A673 (cell line): Measurements from ENCODE around the gene DRC7. TPM values are rescaled to one million over a fixed set of nuclear protein-coding genes. Genes with fewer than 3 reads are reported as not detected.
A peak's percentile ranks its signal among the peaks of the same experiment; 100 is the strongest.

Experiments used
- BruUV-seq: library from RNA; stranded (reverse); fragments of 400-500 nt; replicated peaks from 2 replicates; lab custom pipeline; 2021; lab: Mats Ljungman, UMichigan
- CTCF ChIA-PET: fragments of 300-600 bp; sonication (Branson Sonifier 250); formaldehyde crosslinking; loops from one replicate; lab custom pipeline; 2022; ENCODE audit warnings: antibody characterized with exemption; lab: Charles Lee
- POLR2A ChIA-PET: fragments of 300-600 bp; sonication (Branson Sonifier 250); formaldehyde crosslinking; loops from one replicate; lab custom pipeline; 2022; ENCODE audit warnings: antibody characterized with exemption; ENCODE audit not compliant: low non-redundant PET; lab: Charles Lee
- DNase-seq: peaks from one replicate; pipeline ENCODE4 v3.0.0-alpha.2; 2015; ENCODE audit warnings: low spot score
- H3K27ac ChIP-seq: fragments of 200-600 bp; sonication (generic); 2 replicates; pipeline ENCODE4 v1.5.1; 2016; ENCODE audit warnings: mixed run types, low read depth, mild to moderate bottlenecking, mixed read lengths, antibody characterized with exemption, low read length; ENCODE audit not compliant: poor library complexity, severe bottlenecking
- H3K27me3 ChIP-seq: fragments of 200-600 bp; sonication (generic); replicated peaks from 2 replicates; pipeline ENCODE4 v1.6.1; 2017; ENCODE audit warnings: mixed run types, low read depth, mild to moderate bottlenecking, mixed read lengths, antibody characterized with exemption, low read length; ENCODE audit not compliant: insufficient read depth, poor library complexity
- H3K36me3 ChIP-seq: fragments of 200-600 bp; sonication (generic); 2 replicates; pipeline ENCODE4 v1.6.1; 2016; ENCODE audit warnings: mixed run types, mild to moderate bottlenecking, mixed read lengths, antibody characterized with exemption, low read length; ENCODE audit not compliant: insufficient read depth, poor library complexity, severe bottlenecking
- H3K4me1 ChIP-seq: fragments of 200-600 bp; sonication (generic); 2 replicates; pipeline ENCODE4 v1.6.1; 2017; ENCODE audit warnings: mixed run types, mild to moderate bottlenecking, mixed read lengths, antibody characterized with exemption, low read length; ENCODE audit not compliant: insufficient read depth, poor library complexity, severe bottlenecking
- H3K4me3 ChIP-seq: fragments of 200-600 bp; sonication (generic); 2 replicates; pipeline ENCODE4 v1.5.1; 2016; ENCODE audit warnings: low read depth, mixed run types, mild to moderate bottlenecking, mixed read lengths, low read length; ENCODE audit not compliant: poor library complexity, severe bottlenecking
- H3K9me3 ChIP-seq: fragments of 200-600 bp; sonication (generic); 2 replicates; pipeline ENCODE4 v1.6.1; 2016; ENCODE audit warnings: mixed run types, low read depth, mild to moderate bottlenecking, mixed read lengths, antibody characterized with exemption, low read length; ENCODE audit not compliant: poor library complexity, severe bottlenecking
- CTCF ChIP-seq: fragments of 300-800, 200-600 bp; sonication (generic); conservative IDR thresholded peaks from 2 replicates; pipeline ENCODE4 v1.5.1; 2017; ENCODE audit warnings: low read depth, mild to moderate bottlenecking, antibody characterized with exemption, low read length, moderate library complexity, mixed read lengths
- EZH2 ChIP-seq: fragments of 200-600 bp; sonication (generic); IDR thresholded peaks from 2 replicates; pipeline ENCODE4 v1.6.1; 2017; ENCODE audit warnings: borderline replicate concordance, low read depth, mild to moderate bottlenecking, mixed read lengths, antibody characterized with exemption, low read length; ENCODE audit not compliant: poor library complexity, severe bottlenecking
- intact Hi-C: fragments of 100-400 bp; cut with micrococcal nuclease; formaldehyde crosslinking; loops from one replicate; pipeline ENCODE4 v1.10.0; 2022; ENCODE audit not compliant: unreplicated experiment
- total RNA-seq: library from RNA; stranded (reverse); gene quantifications from 2 replicates; pipeline ENCODE4 v1.2.3, GENCODE V29; 2021

The DRC7 gene
- total RNA-seq, 1 experiment from 2014 or later = not detected

DNA sequence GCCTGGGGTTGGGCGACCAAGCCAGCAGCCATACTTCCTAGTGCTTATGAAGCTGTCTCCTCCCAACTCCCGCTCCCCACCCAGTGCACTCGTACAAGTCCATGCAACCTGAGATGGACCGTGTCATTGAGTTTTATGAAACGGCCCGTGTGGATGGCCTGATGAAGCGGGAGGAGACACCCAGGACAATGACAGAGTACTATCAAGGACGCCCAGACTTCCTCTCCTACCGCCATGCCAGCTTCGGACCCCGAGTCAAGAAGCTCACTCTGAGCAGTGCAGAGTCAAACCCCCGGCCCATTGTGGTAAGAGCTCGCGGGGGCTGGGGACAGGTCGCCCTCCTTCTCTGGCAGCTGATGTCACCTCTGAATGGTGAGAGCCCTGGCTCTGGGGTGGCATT, 29.9 kb downstream of the DRC7 start:
- H3K27me3 ChIP-seq = no peaks in the 10 kb centered on the region
- H3K36me3 ChIP-seq = no peaks in the 10 kb centered on the region
- BruUV-seq = no TSS peak
- DNase-seq = no peak
- H3K9me3 ChIP-seq = no peaks in the 10 kb centered on the region
- TF ChIP-seq CTCF (no peak), EZH2 (no peak)
- H3K27ac ChIP-seq = no peak overlapping the region
- ChIA-PET CTCF (no interaction called here), POLR2A (no interaction called here)
- H3K4me1 ChIP-seq = no peaks in the 10 kb centered on the region
- no peak overlapping the region for H3K4me3 ChIP-seq
- intact Hi-C loops = no loop called here

- POLR2A ChIA-PET = no interaction called here
- H3K4me1 ChIP-seq = no peaks in the 10 kb centered on the region
- DNase-seq = no peak
- intact Hi-C loops = no loop called here
- no peaks in the 10 kb centered on the region for H3K9me3 ChIP-seq
- BruUV-seq = no TSS peak
- CTCF ChIA-PET = no interaction called here
- no peak overlapping the region for H3K4me3 ChIP-seq
- no peak for TF ChIP-seq CTCF
- no peak for TF ChIP-seq EZH2
- H3K27me3 ChIP-seq = no peaks in the 10 kb centered on the region
- H3K27ac ChIP-seq = no peak overlapping the region
- H3K36me3 ChIP-seq = no peaks in the 10 kb centered on the region
Measured at GRCh38 chr16:57725151-57725550, 30.5 kb downstream of the DRC7 start.

DNA sequence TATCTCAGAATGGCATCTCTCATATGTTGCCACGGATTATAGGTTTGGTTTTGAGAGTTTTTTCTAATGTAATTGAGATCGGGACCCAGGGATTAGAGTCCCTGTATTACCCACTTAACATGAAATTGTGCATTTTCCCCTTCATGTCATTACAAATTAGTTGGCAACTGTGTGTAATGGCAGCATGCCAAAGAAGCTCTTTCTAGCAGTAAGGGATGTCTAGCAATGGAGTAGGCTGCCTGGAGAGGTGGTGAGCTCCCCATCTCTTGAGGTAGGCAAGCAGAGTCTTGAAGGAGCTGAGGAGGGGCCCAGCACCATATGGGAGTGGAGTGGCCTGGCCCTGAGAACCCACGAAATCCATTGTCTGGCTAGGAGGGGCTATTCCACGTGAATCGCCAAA, 30.9 kb downstream of the DRC7 start:
- Histone ChIP-seq H3K27ac (no peak overlapping the region), H3K27me3 (no peaks in the 10 kb centered on the region), H3K36me3 (no peaks in the 10 kb centered on the region), H3K4me1 (no peaks in the 10 kb centered on the region), H3K4me3 (no peak overlapping the region), H3K9me3 (no peaks in the 10 kb centered on the region)
- ChIA-PET CTCF (no interaction called here), POLR2A (interaction anchor here (0.6 kb wide), 1 partner anchor 127 kb away, joined by 3 read pairs; no protein-coding TSS in a partner anchor)
- BruUV-seq = no TSS peak
- TF ChIP-seq CTCF (no peak), EZH2 (no peak)
- intact Hi-C loops = no loop called here
- peak; percentile 43 for DNase-seq
